Measurements from ENCODE around the gene ZFP36.
"Not testable (repeated sequence)": the region's sequence is repeated elsewhere in the genome, so short reads cannot be mapped to it uniquely, and the experiment has no call there.

Gene ZFP36

GRCh38 chr19:39406656-39407409, at the start of gene ZFP36:
ZFP36 (plus strand) TSS chr19:39406847; CDS start chr19:39406905, 58 bp downstream.
- DNase-seq: peak; percentile 90

GRCh38 chr19:39359026-39359425, 47.6 kb upstream of the ZFP36 start:
- no peak for DNase-seq

DNA sequence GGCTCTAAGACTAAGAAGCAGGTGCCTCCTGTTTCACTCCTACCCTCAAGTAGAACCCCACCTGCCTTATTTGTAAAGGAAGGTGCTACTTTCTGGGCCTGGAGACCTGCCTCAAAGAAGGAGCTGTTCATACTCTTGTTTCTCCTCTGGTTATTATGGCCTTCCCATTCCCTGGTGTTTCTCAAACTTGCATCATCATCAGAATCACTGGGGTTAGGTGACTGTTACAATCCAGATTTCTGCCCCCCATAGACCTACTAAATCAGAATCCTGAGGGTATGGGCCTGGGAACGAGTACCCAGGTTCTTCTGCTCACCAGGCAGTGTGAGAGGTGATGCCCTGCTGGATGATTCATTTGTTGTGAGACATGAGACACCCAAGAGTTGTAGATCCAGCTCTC, 46.0 kb upstream of the ZFP36 start:
- DNase-seq: no peak

DNA sequence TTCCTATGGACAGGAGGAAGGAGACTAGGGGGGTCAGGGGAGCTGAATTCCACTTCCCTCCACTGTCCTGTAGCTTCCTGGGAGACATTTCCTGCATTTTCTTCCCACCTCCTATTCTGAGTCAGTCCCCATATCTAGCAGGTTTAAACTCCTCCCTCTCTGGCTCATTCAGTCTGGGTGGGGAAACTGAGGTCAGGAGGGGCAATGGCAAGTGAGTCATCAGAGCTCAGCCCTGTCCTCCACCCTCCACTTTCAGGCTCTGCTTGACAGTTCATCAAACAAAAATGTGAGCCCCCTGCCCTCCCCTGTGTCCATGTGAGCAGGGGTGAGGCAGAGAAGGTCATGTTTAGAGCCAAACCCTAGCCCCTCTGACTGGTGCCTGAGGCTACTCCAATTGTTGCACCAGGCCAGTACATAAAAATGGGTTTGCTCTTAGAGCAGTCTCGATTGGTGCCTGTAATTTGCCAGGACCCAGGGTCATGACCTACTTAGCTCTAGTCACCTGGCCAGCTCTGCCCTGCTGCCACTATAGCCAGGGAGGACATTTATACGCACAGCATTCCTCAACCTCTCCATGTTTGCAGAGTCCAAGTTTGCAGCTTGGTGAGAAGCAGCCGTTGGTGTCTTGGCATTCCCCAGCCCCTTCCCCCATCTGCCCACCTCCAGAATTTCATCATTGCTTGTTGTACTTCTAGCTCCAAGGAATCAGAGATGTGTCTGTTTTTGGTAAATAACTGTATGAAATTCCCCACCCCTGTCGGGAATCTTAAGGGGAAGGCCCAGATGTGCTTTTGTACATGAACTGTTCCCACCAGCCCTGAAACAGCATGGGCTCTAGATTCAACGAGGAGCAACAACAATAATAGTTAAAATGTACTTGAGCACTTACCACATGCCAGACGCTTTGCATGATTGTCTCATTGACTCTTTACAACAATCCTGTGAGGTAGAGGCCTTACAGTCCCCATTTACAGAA, 43.7 kb upstream of the ZFP36 start:
- DNase-seq: no peak

GRCh38 chr19:39363901-39364457, 42.7 kb upstream of the ZFP36 start:
- peak; percentile 24 for DNase-seq

DNA sequence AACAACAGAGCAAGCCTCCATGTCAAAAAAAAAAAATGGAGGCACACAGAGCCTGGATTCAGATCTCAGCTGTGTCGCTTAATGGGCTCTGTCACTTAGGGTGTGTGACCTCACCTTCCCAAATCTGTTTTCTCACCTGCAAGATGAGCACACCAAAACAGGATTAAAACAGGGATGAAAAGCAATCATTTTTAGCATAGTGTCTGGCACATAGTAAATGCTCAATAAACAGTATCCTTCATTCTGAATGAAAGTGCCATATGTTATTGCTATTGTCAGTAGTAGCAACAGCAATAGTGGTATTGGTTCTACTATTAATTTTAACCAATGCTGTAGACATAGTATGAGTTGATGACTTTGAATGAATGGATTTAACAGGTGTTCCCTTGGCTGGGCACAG, 41.1 kb upstream of the ZFP36 start:
- no peak for DNase-seq

DNA sequence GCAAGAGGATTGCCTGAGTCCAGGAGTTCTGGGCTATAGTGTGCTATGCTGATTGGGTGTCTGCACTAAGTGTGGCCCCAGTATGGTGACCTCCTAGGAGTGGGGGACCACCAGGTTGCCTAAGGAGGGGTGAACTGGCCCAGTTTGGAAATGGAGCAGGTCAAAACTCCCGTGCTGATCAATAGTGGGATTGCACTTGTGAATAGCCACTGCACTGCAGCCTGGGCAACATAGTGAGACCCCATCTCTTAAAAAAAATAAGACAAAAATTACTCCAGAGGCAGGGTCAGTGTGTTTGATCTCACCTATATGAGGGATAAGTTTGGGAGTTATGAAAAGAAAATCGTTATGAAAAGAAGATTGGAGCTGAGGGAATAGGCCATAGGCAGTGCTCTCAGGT, 37.4 kb upstream of the ZFP36 start:
- DNase-seq: no peak

DNA sequence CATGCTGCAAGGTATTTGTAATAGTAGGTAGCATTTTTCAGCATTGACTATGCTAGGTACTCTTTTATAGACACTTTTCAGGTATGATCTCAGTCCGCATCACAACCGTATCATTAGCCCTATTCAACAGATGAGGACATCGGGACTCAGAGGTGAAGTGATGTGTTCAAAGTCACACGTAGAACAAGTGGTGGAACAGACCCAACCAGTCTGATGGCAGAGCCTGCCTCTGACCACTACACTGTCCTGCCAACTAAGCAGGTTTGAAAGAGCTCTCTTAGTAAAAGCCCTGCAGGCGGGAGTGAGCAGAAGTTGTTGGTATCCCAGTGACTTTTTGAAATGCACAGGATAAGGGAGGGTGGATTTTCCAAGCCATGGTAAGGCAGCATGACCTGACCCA, 35.9 kb upstream of the ZFP36 start:
- DNase-seq: no peak

DNA sequence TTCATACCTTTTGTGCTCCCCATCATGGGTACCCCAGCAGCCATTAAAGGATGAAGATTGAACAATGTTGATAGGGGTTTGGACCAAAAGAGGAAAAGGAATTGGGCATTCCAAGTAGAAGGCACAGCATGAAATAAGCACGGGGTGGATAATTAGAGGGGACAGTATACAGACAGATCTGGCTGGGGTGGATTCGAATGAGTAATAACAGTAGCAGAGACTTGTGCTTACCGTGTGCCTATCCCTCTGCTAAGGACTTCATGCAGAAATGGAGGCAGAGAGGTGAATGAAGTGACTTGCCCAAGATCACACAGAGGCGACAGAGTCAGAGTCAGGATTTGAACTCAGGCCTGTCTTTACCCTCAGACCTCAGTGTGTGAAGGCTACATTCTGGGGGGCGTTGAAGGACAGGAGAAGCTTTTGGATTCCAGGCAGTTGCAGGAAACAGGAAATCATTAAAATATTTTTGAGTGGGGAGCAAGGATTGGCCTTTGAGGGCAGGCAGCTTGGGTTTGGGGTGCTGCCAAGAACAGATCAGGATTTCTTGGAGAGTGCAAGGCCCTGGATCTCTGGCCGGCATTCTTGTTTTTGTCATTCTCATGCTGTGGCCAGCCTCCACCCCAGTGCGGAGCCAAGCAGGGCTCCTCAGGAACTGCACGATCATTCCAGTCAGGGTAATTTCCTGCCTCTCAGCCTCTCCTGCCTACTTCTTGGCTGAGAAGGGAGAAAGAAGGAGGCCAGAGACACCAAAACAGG, 34.4 kb upstream of the ZFP36 start:
- no peak for DNase-seq

DNA sequence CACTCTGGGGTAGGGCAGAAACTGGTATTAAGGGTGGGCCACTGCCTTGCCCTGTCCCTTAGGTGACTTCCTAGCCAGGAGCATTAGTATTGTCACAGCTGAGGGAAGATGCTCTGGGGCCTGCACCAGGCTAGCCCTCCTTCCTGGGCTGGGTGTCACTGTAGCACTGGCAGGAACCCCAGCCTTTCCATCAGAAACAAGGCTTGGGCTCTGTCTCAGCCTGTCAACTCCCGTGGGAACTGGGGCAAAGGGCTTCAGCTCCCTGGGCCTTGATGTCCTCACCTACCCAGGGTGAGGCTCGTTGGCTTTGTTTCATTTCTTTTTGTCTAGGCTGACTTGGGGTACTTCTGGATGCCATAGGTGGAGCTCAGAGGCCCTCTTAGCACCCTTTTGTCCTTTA, 33.7 kb upstream of the ZFP36 start:
- DNase-seq: no peak

DNA sequence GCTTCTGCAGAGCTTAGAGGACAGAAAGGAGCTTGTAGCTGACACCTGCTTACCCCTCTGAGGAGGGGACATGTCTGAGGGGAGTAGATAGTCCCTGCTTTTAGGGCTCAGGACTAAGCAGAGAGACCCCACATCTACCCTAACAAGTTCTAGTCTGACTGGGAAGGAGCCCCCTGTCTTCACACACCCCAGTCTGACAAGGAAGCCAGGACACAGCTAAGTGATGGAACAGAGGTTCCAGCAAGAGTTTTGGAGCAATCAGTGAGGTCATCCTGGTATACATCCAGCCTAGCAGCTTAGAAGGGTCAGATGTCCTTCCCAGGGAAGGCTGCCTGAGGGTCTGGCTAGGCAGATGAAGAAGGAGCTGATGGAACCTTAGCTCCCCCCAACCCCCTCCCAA, 30.7 kb upstream of the ZFP36 start:
- no peak for DNase-seq

GRCh38 chr19:39377373-39378362, 29.0 kb upstream of the ZFP36 start:
- DNase-seq: no peak

GRCh38 chr19:39379366-39379765, 27.3 kb upstream of the ZFP36 start:
- DNase-seq: not testable (repeated sequence)

- no peak for DNase-seq
These were observed 26.7 kb upstream of the ZFP36 start for GRCh38 chr19:39379865-39380396.

DNA sequence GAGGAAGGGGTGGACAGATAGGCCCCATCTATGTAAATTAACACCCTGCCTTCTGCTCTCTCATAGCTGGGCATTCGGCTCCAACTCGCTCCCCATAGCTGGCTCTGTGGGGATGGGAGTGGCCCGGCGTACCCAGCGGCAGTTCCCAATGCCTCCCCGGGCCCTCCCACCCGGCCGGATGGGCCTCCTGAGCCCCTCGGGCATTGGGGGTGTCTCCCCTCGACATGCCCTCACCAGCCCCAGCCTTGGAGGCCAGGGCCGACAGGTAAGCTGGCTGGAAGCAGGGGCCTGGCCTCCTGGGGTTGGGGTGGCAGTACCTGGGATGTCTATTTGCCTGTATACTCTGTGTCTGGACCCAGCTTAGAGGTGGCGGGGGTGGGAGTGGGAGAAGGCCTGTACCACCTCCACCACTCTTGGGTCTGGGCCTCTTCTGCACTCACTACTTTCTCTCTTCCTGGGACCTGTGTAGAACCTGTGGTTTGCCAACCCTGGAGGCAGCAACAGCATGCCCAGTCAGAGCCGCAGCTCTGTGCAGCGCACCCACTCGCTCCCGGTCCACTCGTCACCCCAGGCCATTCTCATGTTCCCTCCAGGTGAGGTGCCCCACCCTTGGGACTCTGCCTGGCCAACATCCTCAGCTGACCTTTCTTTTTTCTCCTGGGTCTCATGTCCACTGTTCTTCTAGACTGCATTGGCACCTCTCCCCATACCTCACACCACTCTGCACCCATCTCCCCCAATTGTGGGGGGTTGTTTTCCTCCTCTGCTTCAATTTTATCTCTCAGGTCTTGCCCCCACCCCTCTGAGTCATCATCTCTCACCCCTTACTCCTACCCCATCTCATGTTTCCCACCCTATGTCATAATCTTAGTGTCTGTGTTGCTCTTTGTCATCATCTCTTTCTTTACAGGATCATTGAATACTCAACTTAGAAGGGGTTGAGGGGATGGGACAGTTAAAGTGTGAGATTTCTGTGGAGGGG, 25.8 kb upstream of the ZFP36 start:
- no peak for DNase-seq

DNA sequence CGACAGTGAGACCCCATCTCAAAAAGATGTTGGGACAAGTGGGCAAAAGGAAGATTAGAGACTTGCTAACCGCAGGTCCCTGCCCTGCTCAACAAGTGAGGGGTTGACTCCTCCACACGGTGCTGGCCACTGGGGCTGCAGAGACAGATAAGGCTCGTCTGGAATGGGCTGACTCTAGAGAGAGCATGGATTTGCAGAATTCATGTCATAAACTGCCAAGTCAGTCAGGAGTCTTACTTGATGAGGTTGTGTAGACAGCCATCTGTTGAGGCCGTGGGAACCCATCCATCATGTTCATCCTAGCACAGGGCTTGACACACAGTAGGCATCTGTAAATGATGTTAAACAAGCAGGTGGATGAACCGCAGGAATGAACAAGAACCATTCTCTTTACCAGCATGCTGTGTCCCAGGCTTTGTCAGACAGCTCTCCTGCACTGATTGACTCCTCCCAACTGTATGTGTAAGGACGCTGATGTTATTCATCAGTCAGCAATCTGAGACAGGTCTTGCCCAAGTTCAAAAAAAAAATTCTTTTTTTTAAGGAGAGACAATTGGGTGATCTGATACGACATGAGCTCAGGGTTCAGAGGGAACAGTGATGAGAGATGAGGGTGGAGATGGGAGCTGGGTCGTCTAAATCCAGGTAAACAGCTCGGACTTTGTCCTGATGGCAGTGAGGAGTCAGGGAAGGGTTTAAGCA, 24.6 kb upstream of the ZFP36 start:
- no peak for DNase-seq

- DNase-seq: no peak
These were observed 23.4 kb upstream of the ZFP36 start for GRCh38 chr19:39382991-39383828.

DNA sequence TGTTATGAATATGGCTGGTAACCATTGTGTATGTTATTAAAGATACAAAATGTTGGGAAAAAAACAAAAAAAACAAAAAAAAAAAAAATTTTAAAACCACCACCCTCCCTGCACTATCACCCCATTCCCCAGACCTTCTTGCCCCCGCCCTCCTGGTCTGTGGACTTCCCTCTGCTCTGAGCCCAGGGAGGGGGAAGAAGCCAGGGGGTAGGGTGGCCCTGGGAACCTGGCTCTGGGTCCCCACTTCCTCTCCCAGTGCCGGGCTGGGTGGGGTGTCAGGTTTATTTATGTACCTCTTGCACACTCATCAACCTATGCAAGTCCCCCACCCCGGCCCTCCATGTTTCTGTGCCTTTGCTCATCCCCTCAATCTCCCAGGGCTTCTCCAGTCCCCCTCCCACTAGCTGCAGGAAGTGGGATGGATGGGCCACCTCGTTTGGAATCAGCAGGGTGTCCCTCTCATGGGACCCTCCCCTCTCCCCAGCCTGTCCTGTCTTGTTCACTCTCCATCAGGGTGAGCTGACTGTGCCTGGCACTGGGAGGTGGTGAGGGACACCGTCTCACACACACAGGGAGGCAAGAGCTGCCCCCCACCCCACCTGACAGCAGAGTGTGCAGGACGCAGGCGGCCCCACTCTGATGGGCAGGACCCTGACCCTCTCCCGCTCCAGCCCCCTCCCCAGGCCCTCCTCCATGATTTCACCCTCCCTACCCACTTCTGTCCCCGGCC, 21.6 kb upstream of the ZFP36 start:
- no peak for DNase-seq
